Measurements from ENCODE around the gene PRKG1.

- TF ChIP-seq, protein P1, sequence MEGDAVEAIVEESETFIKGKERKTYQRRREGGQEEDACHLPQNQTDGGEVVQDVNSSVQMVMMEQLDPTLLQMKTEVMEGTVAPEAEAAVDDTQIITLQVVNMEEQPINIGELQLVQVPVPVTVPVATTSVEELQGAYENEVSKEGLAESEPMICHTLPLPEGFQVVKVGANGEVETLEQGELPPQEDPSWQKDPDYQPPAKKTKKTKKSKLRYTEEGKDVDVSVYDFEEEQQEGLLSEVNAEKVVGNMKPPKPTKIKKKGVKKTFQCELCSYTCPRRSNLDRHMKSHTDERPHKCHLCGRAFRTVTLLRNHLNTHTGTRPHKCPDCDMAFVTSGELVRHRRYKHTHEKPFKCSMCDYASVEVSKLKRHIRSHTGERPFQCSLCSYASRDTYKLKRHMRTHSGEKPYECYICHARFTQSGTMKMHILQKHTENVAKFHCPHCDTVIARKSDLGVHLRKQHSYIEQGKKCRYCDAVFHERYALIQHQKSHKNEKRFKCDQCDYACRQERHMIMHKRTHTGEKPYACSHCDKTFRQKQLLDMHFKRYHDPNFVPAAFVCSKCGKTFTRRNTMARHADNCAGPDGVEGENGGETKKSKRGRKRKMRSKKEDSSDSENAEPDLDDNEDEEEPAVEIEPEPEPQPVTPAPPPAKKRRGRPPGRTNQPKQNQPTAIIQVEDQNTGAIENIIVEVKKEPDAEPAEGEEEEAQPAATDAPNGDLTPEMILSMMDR (IDR thresholded peaks at IDR 0.05): no peak
- TF ChIP-seq POLR2A (IDR thresholded peaks at IDR 0.05): no peak
These were observed 637.2 kb downstream of the PRKG1 start for GRCh38 chr10:51711519-51711891.
